ENCODE measurements around the gene GBGT1.

Gene GBGT1

GRCh38 chr9:133162861-133163503 lies 732 bp downstream of the GBGT1 start:
- ATAC-seq, result no peak
- DNase-seq, result no peak

GRCh38 chr9:133161547-133161950 lies 2.2 kb downstream of the GBGT1 start:
- ATAC-seq (no peak), DNase-seq (no peak)

GRCh38 chr9:133160742-133161546 lies 2.8 kb downstream of the GBGT1 start:
- peak; percentile 55 for DNase-seq

GRCh38 chr9:133158695-133159094 lies 5.0 kb downstream of the GBGT1 start:
- DNase-seq (no peak), ATAC-seq (no peak)

More at GRCh38 chr9:133160742-133161546, 2.8 kb downstream of the GBGT1 start:
- peak; percentile 47 for ATAC-seq

- DNase-seq, result no peak
- ATAC-seq, result no peak
Measured at GRCh38 chr9:133155156-133155555, 8.6 kb downstream of the GBGT1 start.

- ATAC-seq (no peak), DNase-seq (no peak)
Measured at GRCh38 chr9:133154097-133154989, 9.4 kb downstream of the GBGT1 start.

GRCh38 chr9:133153227-133154096 lies 10.3 kb downstream of the GBGT1 start:
- DNase-seq (no peak), ATAC-seq (no peak)

- DNase-seq (no peak), ATAC-seq (no peak)
Measured at GRCh38 chr9:133151601-133152525, 11.9 kb downstream of the GBGT1 start.

- DNase-seq (no peak), ATAC-seq (no peak)
Measured at GRCh38 chr9:133151041-133151440, 12.7 kb downstream of the GBGT1 start.

GRCh38 chr9:133149130-133150015 lies 14.3 kb downstream of the GBGT1 start:
- peak; percentile 87 for DNase-seq
- ATAC-seq, result peak; percentile 79

GRCh38 chr9:133148199-133149129 lies 15.2 kb downstream of the GBGT1 start:
- DNase-seq (peak; percentile 61), ATAC-seq (peak; percentile 11)

- DNase-seq (peak; percentile 89), ATAC-seq (no peak)
Measured at GRCh38 chr9:133147412-133148198, 16.1 kb downstream of the GBGT1 start.

GRCh38 chr9:133146746-133147411 lies 16.8 kb downstream of the GBGT1 start:
- no peak for DNase-seq

GRCh38 chr9:133144904-133145851 lies 18.5 kb downstream of the GBGT1 start:
- ATAC-seq, result no peak
- no peak for DNase-seq

More at GRCh38 chr9:133146746-133147411, 16.8 kb downstream of the GBGT1 start:
- no peak for ATAC-seq

- peak; percentile 81 for ATAC-seq
Measured at GRCh38 chr9:133144142-133144903, 19.4 kb downstream of the GBGT1 start.

More at GRCh38 chr9:133144142-133144903, 19.4 kb downstream of the GBGT1 start:
- DNase-seq, result peak; percentile 93

Data from stimulated activated naive CD8-positive, alpha-beta T cell treated with anti-CD3 and anti-CD28 coated beads, Interleukin-15, Interleukin-2, amounts not matched to agents 100 U/mL and 50 U/mL, for 24 hours (primary cell).